Transverse colon (tissue), 3 donors: Measurements from ENCODE around the gene SLC5A7.

Source experiments
- EP300 ChIP-seq: sonication (generic); formaldehyde crosslinking; IDR thresholded peaks from one replicate; pipeline ENCODE4 v1.6.1; 2017; ENCODE audit warnings: antibody characterized with exemption, low read depth
- POLR2A ChIP-seq: fragments of 450-650 bp; IDR thresholded peaks from one replicate; pipeline ENCODE4 v1.6.1; 2016; ENCODE audit warnings: antibody characterized with exemption, mild to moderate bottlenecking, moderate library complexity
- TF ChIP-seq, protein P1 (sequence below), 5 experiments: fragments of 200-600 bp in 3 of 5; fragments of 450-650 bp in 2 of 5; sonication (generic) in 3 of 5; IDR thresholded peaks; 1 replicate in 2 of 5; 2 replicates in 3 of 5; pipeline ENCODE4 v1.5.1; 2016 to 2017; ENCODE audit warnings: antibody characterized with exemption in 5 of 5, inconsistent platforms in 3 of 5, mild to moderate bottlenecking in 2 of 5, moderate library complexity in 1 of 5

DNA sequence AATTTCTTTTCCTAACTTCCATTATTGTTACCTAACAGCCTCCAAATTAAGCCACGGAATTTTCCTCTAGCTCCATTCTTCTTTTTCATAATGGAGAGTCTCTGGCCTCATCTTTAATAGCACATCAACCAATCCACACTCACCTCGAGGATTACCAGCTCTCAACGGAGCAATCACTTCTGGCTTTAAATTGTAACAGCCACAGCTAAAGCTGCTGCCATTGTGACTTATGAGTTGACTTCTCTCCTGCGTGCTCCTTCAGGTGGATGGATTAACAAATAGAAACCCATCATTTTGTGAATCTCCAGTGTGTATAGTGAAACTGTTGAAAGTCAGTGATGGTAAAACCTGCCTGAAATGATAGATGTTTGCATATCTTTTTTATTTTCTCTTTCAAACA lies 24.9 kb upstream of the SLC5A7 start:
- TF ChIP-seq EP300 (no peak), POLR2A (no peak)
- TF ChIP-seq, protein P1, sequence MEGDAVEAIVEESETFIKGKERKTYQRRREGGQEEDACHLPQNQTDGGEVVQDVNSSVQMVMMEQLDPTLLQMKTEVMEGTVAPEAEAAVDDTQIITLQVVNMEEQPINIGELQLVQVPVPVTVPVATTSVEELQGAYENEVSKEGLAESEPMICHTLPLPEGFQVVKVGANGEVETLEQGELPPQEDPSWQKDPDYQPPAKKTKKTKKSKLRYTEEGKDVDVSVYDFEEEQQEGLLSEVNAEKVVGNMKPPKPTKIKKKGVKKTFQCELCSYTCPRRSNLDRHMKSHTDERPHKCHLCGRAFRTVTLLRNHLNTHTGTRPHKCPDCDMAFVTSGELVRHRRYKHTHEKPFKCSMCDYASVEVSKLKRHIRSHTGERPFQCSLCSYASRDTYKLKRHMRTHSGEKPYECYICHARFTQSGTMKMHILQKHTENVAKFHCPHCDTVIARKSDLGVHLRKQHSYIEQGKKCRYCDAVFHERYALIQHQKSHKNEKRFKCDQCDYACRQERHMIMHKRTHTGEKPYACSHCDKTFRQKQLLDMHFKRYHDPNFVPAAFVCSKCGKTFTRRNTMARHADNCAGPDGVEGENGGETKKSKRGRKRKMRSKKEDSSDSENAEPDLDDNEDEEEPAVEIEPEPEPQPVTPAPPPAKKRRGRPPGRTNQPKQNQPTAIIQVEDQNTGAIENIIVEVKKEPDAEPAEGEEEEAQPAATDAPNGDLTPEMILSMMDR (IDR thresholded peaks at IDR 0.05) = no peak
